A673 (cell line): ENCODE data around the gene KRTAP5-6.

Experiments
- EZH2 ChIP-seq: fragments of 200-600 bp; sonication (generic); IDR thresholded peaks from 2 replicates; pipeline ENCODE4 v1.6.1; 2017; ENCODE audit warnings: borderline replicate concordance, low read depth, mild to moderate bottlenecking, mixed read lengths, antibody characterized with exemption, low read length; ENCODE audit not compliant: poor library complexity, severe bottlenecking
- TF ChIP-seq, protein P1 (sequence below): fragments of 300-800, 200-600 bp; sonication (generic); conservative IDR thresholded peaks from 2 replicates; pipeline ENCODE4 v1.5.1; 2017; ENCODE audit warnings: low read depth, mild to moderate bottlenecking, antibody characterized with exemption, low read length, moderate library complexity, mixed read lengths

DNA sequence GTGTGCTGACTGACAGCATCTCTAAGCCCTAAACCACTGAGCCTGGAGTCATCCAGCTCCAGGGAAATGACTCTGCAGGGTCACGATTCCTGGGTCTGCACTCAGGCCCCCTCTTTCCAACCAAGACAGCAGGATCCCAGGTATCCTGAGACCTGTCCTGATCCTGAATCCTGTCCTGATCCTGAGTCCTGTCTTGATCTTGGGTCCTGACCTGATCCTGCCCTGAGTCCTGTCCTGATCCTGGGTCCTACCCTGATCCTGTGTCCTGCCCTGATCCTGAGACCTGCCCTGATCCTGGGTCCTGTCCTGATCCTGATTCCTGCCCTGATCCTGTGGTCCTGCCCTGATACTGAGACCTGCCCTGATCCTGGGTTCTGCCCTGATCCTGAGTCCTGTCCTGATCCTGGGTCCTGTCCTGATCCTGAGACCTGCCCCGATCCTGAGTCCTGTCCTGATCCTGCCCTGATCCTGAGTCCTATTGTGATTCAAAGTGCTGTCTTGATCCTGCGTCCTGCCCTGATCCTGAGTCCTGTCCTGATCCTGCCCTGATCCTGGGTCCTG lies 1.4 kb upstream of the KRTAP5-6 start:
- no peak for TF ChIP-seq EZH2
- TF ChIP-seq, protein P1, sequence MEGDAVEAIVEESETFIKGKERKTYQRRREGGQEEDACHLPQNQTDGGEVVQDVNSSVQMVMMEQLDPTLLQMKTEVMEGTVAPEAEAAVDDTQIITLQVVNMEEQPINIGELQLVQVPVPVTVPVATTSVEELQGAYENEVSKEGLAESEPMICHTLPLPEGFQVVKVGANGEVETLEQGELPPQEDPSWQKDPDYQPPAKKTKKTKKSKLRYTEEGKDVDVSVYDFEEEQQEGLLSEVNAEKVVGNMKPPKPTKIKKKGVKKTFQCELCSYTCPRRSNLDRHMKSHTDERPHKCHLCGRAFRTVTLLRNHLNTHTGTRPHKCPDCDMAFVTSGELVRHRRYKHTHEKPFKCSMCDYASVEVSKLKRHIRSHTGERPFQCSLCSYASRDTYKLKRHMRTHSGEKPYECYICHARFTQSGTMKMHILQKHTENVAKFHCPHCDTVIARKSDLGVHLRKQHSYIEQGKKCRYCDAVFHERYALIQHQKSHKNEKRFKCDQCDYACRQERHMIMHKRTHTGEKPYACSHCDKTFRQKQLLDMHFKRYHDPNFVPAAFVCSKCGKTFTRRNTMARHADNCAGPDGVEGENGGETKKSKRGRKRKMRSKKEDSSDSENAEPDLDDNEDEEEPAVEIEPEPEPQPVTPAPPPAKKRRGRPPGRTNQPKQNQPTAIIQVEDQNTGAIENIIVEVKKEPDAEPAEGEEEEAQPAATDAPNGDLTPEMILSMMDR = no peak
